HFFc6 (cell line): ENCODE results near the gene AKNA. TPM values are rescaled to one million over a fixed set of nuclear protein-coding genes. Genes with fewer than 3 reads are reported as not detected.
A peak's percentile ranks its signal among the peaks of the same experiment; 100 is the strongest.

Experiments used
- DNase-seq: peaks from one replicate; pipeline ENCODE4 v3.0.0-alpha.2; 2018
- H3K27ac Mint-ChIP-seq: 2 replicates; pipeline ENCODE4 v1.8.0; 2020; ENCODE audit warnings: mild to moderate bottlenecking, mixed read lengths
- H3K27me3 Mint-ChIP-seq: 2 replicates; pipeline ENCODE4 v1.8.0; 2021; ENCODE audit warnings: mild to moderate bottlenecking, moderate library complexity, mixed read lengths; ENCODE audit not compliant: insufficient read depth
- H3K36me3 Mint-ChIP-seq: 2 replicates; pipeline ENCODE4 v1.8.0; 2021; ENCODE audit warnings: low read depth, mixed read lengths
- H3K4me1 Mint-ChIP-seq: 2 replicates; pipeline ENCODE4 v1.8.0; 2020; ENCODE audit warnings: low read depth, mixed read lengths
- H3K4me3 Mint-ChIP-seq: 2 replicates; pipeline ENCODE4 v1.8.0; 2020; ENCODE audit warnings: mild to moderate bottlenecking, moderate library complexity, mixed read lengths
- H3K9me3 Mint-ChIP-seq: 2 replicates; pipeline ENCODE4 v1.8.0; 2020; ENCODE audit warnings: mild to moderate bottlenecking, mixed read lengths
- CTCF ChIP-seq: fragments of 200-600 bp; sonication (generic); IDR thresholded peaks from 2 replicates; pipeline ENCODE4 v1.5.0; 2021; ENCODE audit warnings: antibody characterized with exemption, mild to moderate bottlenecking
- long read RNA-seq: library from polyadenylated mRNA; unstranded; transcript quantifications from one replicate; pipeline ENCODE4 v2.0.0, GENCODE V29; 2019
- total RNA-seq, 6 experiments: library from RNA; stranded (reverse); fragmentation: NEBNext Ultra II Directional; extraction: Animal tissue kit (Norgen Biotek cat#: 25700); gene quantifications; 2 replicates in 1 of 6; 3 replicates in 5 of 6; pipeline ENCODE4 v1.2.3, GENCODE V29; 2021

AKNA gene
- 10 to 100 TPM in 4 of 6 experiments, 1 to 10 TPM in 2; 9.3 to 13.1 (median 11.5) TPM for total RNA-seq
- long read RNA-seq: 0 reads

GRCh38 chr9:114387680-114388356, at the start of gene AKNA:
AKNA (minus strand) TSS chr9:114387982; CDS start chr9:114381333, 6,649 bp downstream.
- Mint-ChIP-seq H3K27me3 (peaks cover 4% of the 10 kb centered on the region), H3K27ac (peak within 1 kb of the TSS; percentile 96), H3K9me3 (no peaks in the 10 kb centered on the region), H3K4me3 (peak within 1 kb of the TSS; percentile 93), H3K36me3 (no peaks in the 10 kb centered on the region), H3K4me1 (peaks cover 63% of the 10 kb centered on the region)
- DNase-seq: peak; percentile 69
- no peak for TF ChIP-seq CTCF

- Mint-ChIP-seq H3K27ac (no peak overlapping the region), H3K4me1 (no peaks in the 10 kb centered on the region), H3K36me3 (no peaks in the 10 kb centered on the region), H3K4me3 (no peak overlapping the region), H3K27me3 (peaks cover 2% of the 10 kb centered on the region; the same call in 1 of the 2 replicates), H3K9me3 (no peaks in the 10 kb centered on the region)
- no peak for DNase-seq
- TF ChIP-seq CTCF: no peak
Measured at GRCh38 chr9:114437401-114437893, 49.7 kb upstream of the AKNA start.

- Mint-ChIP-seq H3K4me1 (no peaks in the 10 kb centered on the region), H3K27ac (no peak overlapping the region), H3K4me3 (no peak overlapping the region), H3K27me3 (peaks cover 6% of the 10 kb centered on the region), H3K36me3 (no peaks in the 10 kb centered on the region), H3K9me3 (no peaks in the 10 kb centered on the region)
- peak; percentile 77 for TF ChIP-seq CTCF
- DNase-seq: no peak
Measured at GRCh38 chr9:114434878-114435311, 47.1 kb upstream of the AKNA start.

GRCh38 chr9:114433720-114434255, 46.0 kb upstream of the AKNA start:
- Mint-ChIP-seq H3K9me3 (no peaks in the 10 kb centered on the region), H3K4me3 (no peak overlapping the region), H3K27me3 (peaks cover 6% of the 10 kb centered on the region), H3K4me1 (no peaks in the 10 kb centered on the region), H3K27ac (no peak overlapping the region), H3K36me3 (no peaks in the 10 kb centered on the region)
- DNase-seq: no peak
- TF ChIP-seq CTCF: no peak

- H3K9me3 Mint-ChIP-seq: no peaks in the 10 kb centered on the region
- no peak for DNase-seq
- H3K4me1 Mint-ChIP-seq: no peaks in the 10 kb centered on the region
- no peak overlapping the region for H3K27ac Mint-ChIP-seq
- H3K36me3 Mint-ChIP-seq: no peaks in the 10 kb centered on the region
- no peak overlapping the region for H3K4me3 Mint-ChIP-seq
- H3K27me3 Mint-ChIP-seq: peaks cover 8% of the 10 kb centered on the region
- no peak for TF ChIP-seq CTCF
Measured at GRCh38 chr9:114433086-114433485, 45.3 kb upstream of the AKNA start.
